Sigmoid colon (tissue), 7 donors: ENCODE measurements around the gene HPS1. TPM values are rescaled to one million over a fixed set of nuclear protein-coding genes. Genes with fewer than 3 reads are reported as not detected.

Source experiments
- DNase-seq: peaks from one replicate; pipeline ENCODE4 v3.0.0-alpha.2; 2019
- H3K27ac ChIP-seq, 4 donors: fragments of 200-600 bp; sonication (generic); one replicate each; pipeline ENCODE4 v1.5.1; 2016 to 2019; ENCODE audit warnings: mild to moderate bottlenecking in 1 of 4
- H3K27me3 ChIP-seq, 3 donors: fragments of 200-600 bp; sonication (generic); one replicate each; pipeline ENCODE4 v1.5.1; 2019; ENCODE audit warnings: mild to moderate bottlenecking in 1 of 3
- H3K36me3 ChIP-seq, 4 donors: fragments of 200-600 bp; sonication (generic); one replicate each; pipeline ENCODE4 v1.5.1; 2016 to 2019
- H3K4me1 ChIP-seq, 4 donors: fragments of 200-600 bp; sonication (generic); one replicate each; pipeline ENCODE4 v1.5.1; 2017 to 2019
- H3K4me3 ChIP-seq, 4 donors: fragments of 200-600 bp; sonication (generic); one replicate each; pipeline ENCODE4 v1.5.1; 2017 to 2019; ENCODE audit warnings: mild to moderate bottlenecking in 2 of 4, moderate library complexity in 1 of 4
- H3K9me3 ChIP-seq, 4 donors: fragments of 200-600 bp in 3 of 4; sonication (generic) in 3 of 4; one replicate each; pipeline versions ENCODE4 v1.5.1 to v1.6.1; 2013 to 2019
- CTCF ChIP-seq, 4 experiments: fragments of 450-650 bp in 3 of 4; fragments of 200-600 bp in 1 of 4; IDR thresholded peaks; one replicate each; pipeline ENCODE4 v1.5.1; 2016 to 2019; ENCODE audit warnings: antibody characterized with exemption in 4 of 4, mild to moderate bottlenecking in 3 of 4, moderate library complexity in 2 of 4
- EP300 ChIP-seq, 4 donors: sonication (generic); formaldehyde crosslinking; IDR thresholded peaks; one replicate each; pipeline ENCODE4 v1.6.1; 2017; ENCODE audit warnings: antibody characterized with exemption in 4 of 4
- POLR2A ChIP-seq, 2 donors: fragments of 450-650 bp; IDR thresholded peaks; one replicate each; pipeline ENCODE4 v1.6.1; 2016; ENCODE audit warnings: antibody characterized with exemption in 2 of 2, mild to moderate bottlenecking in 2 of 2, moderate library complexity in 2 of 2
- POLR2AphosphoS5 ChIP-seq, 4 donors: sonication (generic); formaldehyde crosslinking; IDR thresholded peaks; one replicate each; pipeline ENCODE4 v1.6.1; 2017; ENCODE audit warnings: antibody characterized with exemption in 4 of 4
- WGBS, 2 donors: extraction: QIAGEN DNeasy Blood & Tissue Kit; methylation state at CpG; one replicate each; pipeline ENCODE4 v1.1.7; 2013; 5-methylcytosine and 5-hydroxymethylcytosine counted together
- intact Hi-C: fragments of 100-400 bp; cut with DNase I; formaldehyde crosslinking; loops from one replicate; pipeline ENCODE4 v1.15.1; 2023
- polyA plus RNA-seq, 3 donors: library from polyadenylated mRNA; stranded (reverse); fragments of 200-250 nt; gene quantifications; one replicate each; pipeline ENCODE4 v1.2.3, GENCODE V29; 2013
- total RNA-seq, 4 donors: library from RNA; depleted of rRNA; stranded (reverse); fragments of >200 nt; gene quantifications; one replicate each; pipeline ENCODE4 v1.1.0, GENCODE V29; 2016
- donor health status: healthy with polysubstance abuse.
- donor health status: Bipolar disorder and iron deficiency.
- donor health status: healthy.

Gene HPS1
- total and polyA plus RNA-seq, 7 donors: 44.7 to 93.1 (median 70.7) TPM

GRCh38 chr10:98478430-98479222 lies 31.9 kb upstream of the HPS1 start:
- no peak overlapping the region for H3K4me3 ChIP-seq
- no peak overlapping the region for H3K27ac ChIP-seq
- no peak for DNase-seq
- intact Hi-C loops: no loop called here
- H3K4me1 ChIP-seq: peaks cover 0 to 14% (median 3%) of the 10 kb centered on the region in 4 donors
- 82 to 83% methylated on average over 6 of the region's 6 CpGs for WGBS, 2 donors
- H3K9me3 ChIP-seq: no peaks in the 10 kb centered on the region
- no peaks in the 10 kb centered on the region for H3K36me3 ChIP-seq
- H3K27me3 ChIP-seq: no peaks in the 10 kb centered on the region
- TF ChIP-seq POLR2AphosphoS5 (IDR thresholded peaks at IDR 0.05): no peak

GRCh38 chr10:98477861-98478260 lies 31.1 kb upstream of the HPS1 start:
- H3K4me1 ChIP-seq: peaks cover 0 to 14% (median 3%) of the 10 kb centered on the region in 4 donors
- H3K9me3 ChIP-seq: no peaks in the 10 kb centered on the region
- no peaks in the 10 kb centered on the region for H3K36me3 ChIP-seq
- no peak for DNase-seq
- intact Hi-C loops: no loop called here
- H3K27ac ChIP-seq: no peak overlapping the region
- TF ChIP-seq CTCF (IDR thresholded peaks at IDR 0.05): no peak
- TF ChIP-seq EP300 (IDR thresholded peaks at IDR 0.05): no peak
- no peak for TF ChIP-seq POLR2AphosphoS5 (IDR thresholded peaks at IDR 0.05)
- no peak for TF ChIP-seq POLR2A (IDR thresholded peaks at IDR 0.05)
- no peaks in the 10 kb centered on the region for H3K27me3 ChIP-seq
- no peak overlapping the region for H3K4me3 ChIP-seq

GRCh38 chr10:98474628-98475027 lies 27.9 kb upstream of the HPS1 start:
- Histone ChIP-seq H3K27ac (no peak overlapping the region), H3K36me3 (no peaks in the 10 kb centered on the region), H3K27me3 (no peaks in the 10 kb centered on the region), H3K9me3 (no peaks in the 10 kb centered on the region), H3K4me1 (peaks cover 0 to 19% (median 3%) of the 10 kb centered on the region in 4 donors), H3K4me3 (no peak overlapping the region)
- no peak for DNase-seq
- intact Hi-C loops: no loop called here
- no peak for TF ChIP-seq POLR2A (IDR thresholded peaks at IDR 0.05)
- no peak for TF ChIP-seq EP300 (IDR thresholded peaks at IDR 0.05)
- no peak for TF ChIP-seq POLR2AphosphoS5 (IDR thresholded peaks at IDR 0.05)
- no peak for TF ChIP-seq CTCF (IDR thresholded peaks at IDR 0.05)

- intact Hi-C loops: no loop called here
Measured at GRCh38 chr10:98472196-98472595, 25.5 kb upstream of the HPS1 start.

More at GRCh38 chr10:98472196-98472595, 25.5 kb upstream of the HPS1 start:
- Histone ChIP-seq H3K4me3 (no peak overlapping the region), H3K4me1 (peaks cover 0 to 32% (median 15%) of the 10 kb centered on the region in 4 donors), H3K27ac (no peak overlapping the region), H3K27me3 (no peaks in the 10 kb centered on the region), H3K36me3 (no peaks in the 10 kb centered on the region), H3K9me3 (no peaks in the 10 kb centered on the region)
- TF ChIP-seq EP300 (IDR thresholded peaks at IDR 0.05) (no peak), POLR2AphosphoS5 (IDR thresholded peaks at IDR 0.05) (no peak), POLR2A (IDR thresholded peaks at IDR 0.05) (no peak), CTCF (IDR thresholded peaks at IDR 0.05) (no peak)
- WGBS, 2 donors: 45 to 75% methylated on average over 4 of the region's 4 CpGs
- DNase-seq: no peak
